AG10803 (cell line): ENCODE results near the gene GLTP.

Source experiments
- DNase-seq: peaks from one replicate; pipeline ENCODE4 v3.0.0; 2010; ENCODE audit warnings: low read depth
- H3K4me3 ChIP-seq: 2 replicates; pipeline ENCODE4 v1.5.1; 2011; ENCODE audit warnings: mild to moderate bottlenecking, low read length, control low read depth
- CTCF ChIP-seq: conservative IDR thresholded peaks from 2 replicates; pipeline ENCODE4 v1.5.1; 2011; ENCODE audit warnings: mild to moderate bottlenecking, low read length, control low read depth, inconsistent platforms

The GLTP gene

GRCh38 chr12:109915171-109916040 lies 35.1 kb upstream of the GLTP start:
- no peak overlapping the region for H3K4me3 ChIP-seq
- no peak for DNase-seq
- no peak for TF ChIP-seq CTCF

GRCh38 chr12:109914461-109914860 lies 34.1 kb upstream of the GLTP start:
- H3K4me3 ChIP-seq, result no peak overlapping the region
- no peak for TF ChIP-seq CTCF
- DNase-seq, result no peak

GRCh38 chr12:109912855-109913321 lies 32.5 kb upstream of the GLTP start:
- DNase-seq, result no peak
- no peak overlapping the region for H3K4me3 ChIP-seq
- TF ChIP-seq CTCF, result no peak

- TF ChIP-seq CTCF, result peak; percentile 15; the same call in 1 of the 2 replicates
- peak; percentile 12 for DNase-seq
- no peak overlapping the region for H3K4me3 ChIP-seq
Measured at GRCh38 chr12:109910969-109911348, 30.6 kb upstream of the GLTP start.

GRCh38 chr12:109910254-109910968 lies 30.1 kb upstream of the GLTP start:
- no peak for TF ChIP-seq CTCF
- no peak for DNase-seq

GRCh38 chr12:109905301-109905700 lies 25.0 kb upstream of the GLTP start:
- DNase-seq, result no peak
- H3K4me3 ChIP-seq, result no peak overlapping the region
- TF ChIP-seq CTCF, result no peak

More at GRCh38 chr12:109910254-109910968, 30.1 kb upstream of the GLTP start:
- no peak overlapping the region for H3K4me3 ChIP-seq

- TF ChIP-seq CTCF, result no peak
- no peak for DNase-seq
- no peak overlapping the region for H3K4me3 ChIP-seq
Measured at GRCh38 chr12:109902891-109903418, 22.6 kb upstream of the GLTP start.
